K562 (cell line): ENCODE measurements around the gene MPZL3. TPM values are rescaled to one million over a fixed set of nuclear protein-coding genes. Genes with fewer than 3 reads are reported as not detected.

ENCODE experiments used
- ATAC-seq: fragments of 200-7000 bp; cut with Tn5 transposase; 3 replicates; pipeline ENCODE4 v1.9.1; 2020; ENCODE audit warnings: moderate library complexity
- BruUV-seq: library from RNA; stranded (reverse); fragments of 400-500 nt; replicated peaks from 2 replicates; lab custom pipeline; 2021; lab: Mats Ljungman, UMichigan
- CTCF ChIA-PET: fragments of 300-600 bp; formaldehyde crosslinking; extraction: SDS; loops from one replicate; lab custom pipeline; 2021; ENCODE audit warnings: low intra/inter-chr PET ratio; lab: Yijun Ruan, JAX
- POLR2A ChIA-PET: fragments of 300-600, 350-650 bp; sonication (Branson Sonifier 250); formaldehyde crosslinking; extraction: SDS; loops from one replicate; lab custom pipeline; 2021; ENCODE audit warnings: antibody characterized with exemption, inconsistent platforms; lab: Yijun Ruan, JAX
- DNase-seq, 4 experiments: peaks; one replicate each; pipeline versions ENCODE4 v3.0.0 to v3.0.0-alpha.2; 2011 to 2018; ENCODE audit warnings: low spot score in 3 of 4, mixed read lengths in 3 of 4; ENCODE audit errors: extremely low read depth in 1 of 4
- FAIRE-seq: peaks from 2 replicates; lab custom pipeline; 2011; peaks lifted over from hg19 to GRCh38; lab: Jason Lieb, UNC
- H2AFZ ChIP-seq: 2 replicates; pipeline ENCODE4 v1.6.0; 2011; ENCODE audit warnings: low read depth, low read length, control low read depth, inconsistent platforms
- H3K27ac ChIP-seq: fragments of 200-600 bp; 3 replicates; pipeline ENCODE4 v1.8.0; 2011; ENCODE audit warnings: low read depth, mild to moderate bottlenecking, control low read depth, inconsistent platforms, low read length, moderate library complexity, mixed read lengths; ENCODE audit errors: extremely low read depth
- H3K27me3 ChIP-seq, 2 experiments: fragments of 300-600 bp in 1 of 2; 2 replicates in 1 of 2; 3 replicates in 1 of 2; pipeline versions ENCODE4 v1.6.0 to v1.8.0; 2011; ENCODE audit warnings: inconsistent platforms in 2 of 2, low read length in 2 of 2, mild to moderate bottlenecking in 1 of 2, mixed read lengths in 1 of 2, moderate library complexity in 1 of 2; ENCODE audit not compliant: control insufficient read depth in 2 of 2, insufficient read depth in 2 of 2
- H3K36me3 ChIP-seq: fragments of 300-600 bp; 3 replicates; pipeline ENCODE4 v1.8.0; 2011; ENCODE audit warnings: mild to moderate bottlenecking, low read length, inconsistent platforms; ENCODE audit not compliant: control insufficient read depth, insufficient read depth
- H3K4me1 ChIP-seq, 2 experiments: fragments of 200-600 bp in 1 of 2; replicated peaks in 1 of 2; 2 replicates in 1 of 2; 3 replicates in 1 of 2; pipeline versions ENCODE4 v1.5.1 to v1.8.0; 2011; ENCODE audit warnings: inconsistent platforms in 2 of 2, low read length in 2 of 2, mild to moderate bottlenecking in 1 of 2, mixed read lengths in 1 of 2, moderate library complexity in 1 of 2; ENCODE audit not compliant: control insufficient read depth in 2 of 2, insufficient read depth in 2 of 2
- H3K4me2 ChIP-seq: 2 replicates; pipeline ENCODE4 v1.6.1; 2011; ENCODE audit warnings: low read length, control low read depth, inconsistent platforms, mixed read lengths; ENCODE audit not compliant: insufficient read depth
- H3K4me3 ChIP-seq: fragments of 200-600 bp; sonication (generic), shearing (Covaris generic); 2 replicates; pipeline ENCODE4 v1.5.1; 2016; ENCODE audit warnings: control low read depth, inconsistent platforms
- H3K79me2 ChIP-seq: fragments of 200-600 bp; 3 replicates; pipeline ENCODE4 v1.8.0; 2011; ENCODE audit warnings: low read length, inconsistent platforms; ENCODE audit not compliant: control insufficient read depth, insufficient read depth
- H3K9ac ChIP-seq, 2 experiments: 2 replicates each; pipeline versions ENCODE4 v1.6.0 to v1.6.1; 2011; ENCODE audit warnings: low read depth in 2 of 2, low read length in 2 of 2, control low read depth in 1 of 2, inconsistent platforms in 1 of 2, mild to moderate bottlenecking in 1 of 2, mixed read lengths in 1 of 2; ENCODE audit not compliant: insufficient read depth in 1 of 2
- H3K9me1 ChIP-seq: one replicate; pipeline ENCODE4 v1.6.0; 2011; ENCODE audit warnings: inconsistent platforms, mild to moderate bottlenecking, low read length, moderate library complexity; ENCODE audit not compliant: control insufficient read depth, insufficient read depth
- H3K9me3 ChIP-seq: replicated peaks from 2 replicates; pipeline ENCODE4 v1.5.1; 2011; ENCODE audit warnings: low read depth, low read length, inconsistent platforms; ENCODE audit not compliant: control insufficient read depth, insufficient read depth
- H4K20me1 ChIP-seq: replicated peaks from 2 replicates; pipeline ENCODE4 v1.6.1; 2011; ENCODE audit warnings: low read length, inconsistent platforms, mixed read lengths; ENCODE audit not compliant: control insufficient read depth, insufficient read depth
- CGGBP1 ChIP-seq: fragments of 250-450 bp; sonication (Bioruptor Pico); IDR thresholded peaks from 2 replicates; pipeline ENCODE4 v1.9.0; 2021; ENCODE audit warnings: mild to moderate bottlenecking
- CLOCK ChIP-seq: fragments of 250-450 bp; sonication (Bioruptor Pico); IDR thresholded peaks from 2 replicates; pipeline ENCODE4 v1.4.0; 2020; ENCODE audit warnings: mild to moderate bottlenecking, moderate library complexity, borderline replicate concordance
- MLLT1 ChIP-seq, 2 experiments: fragments of 450-650 bp; IDR thresholded peaks; 2 replicates each; pipeline ENCODE4 v1.6.1; 2016
- NCOR1 ChIP-seq: fragments of 450-650 bp; IDR thresholded peaks from 2 replicates; pipeline ENCODE4 v1.6.1; 2016; ENCODE audit warnings: mild to moderate bottlenecking, moderate library complexity
- NRF1 ChIP-seq, 2 experiments: fragments of 450-650 bp; IDR thresholded peaks in 1 of 2; conservative IDR thresholded peaks in 1 of 2; 2 replicates each; pipeline ENCODE4 v1.6.1; 2014; ENCODE audit warnings: mild to moderate bottlenecking in 2 of 2
- SMC3 ChIP-seq: conservative IDR thresholded peaks from 2 replicates; pipeline ENCODE4 v1.6.1; 2011; ENCODE audit warnings: low read depth, low read length, improper control_type of control experiment; ENCODE audit not compliant: insufficient read depth
- ZFX ChIP-seq: sonication (generic); formaldehyde crosslinking; IDR thresholded peaks from 2 replicates; pipeline ENCODE4 v1.8.0; 2022; ENCODE audit warnings: mild to moderate bottlenecking, missing genetic modification reagents, moderate library complexity
- in situ Hi-C: fragments of 300-500 bp; cut with MboI; formaldehyde crosslinking; loops from 4 replicates; pipeline ENCODE4 v1.15.0; 2018; ENCODE audit warnings: inconsistent platforms, mixed read lengths
- intact Hi-C: fragments of 100-400 bp; cut with micrococcal nuclease; formaldehyde crosslinking; loops from 2 replicates; pipeline ENCODE4 v1.14.2; 2022
- polyA plus RNA-seq, 8 experiments: library from polyadenylated mRNA; depleted of rRNA in 4 of 8; stranded (reverse) in 5 of 8; unstranded in 3 of 8; fragments of >200 nt; fragmentation: Nextera tagmentation in 2 of 8; fragmentation: Illumina TruSeq in 1 of 8; extraction: Ambion mirVana in 2 of 8; extraction: Trizol in 1 of 8; gene quantifications; 2 replicates each; pipeline versions ENCODE4 v1.2.1 to v1.2.3, GENCODE V29; 2011 to 2014; ENCODE audit warnings: inconsistent platforms in 1 of 8, missing spikeins in 1 of 8
- total RNA-seq, 7 experiments: library from RNA; depleted of rRNA in 6 of 7; stranded (reverse); fragments of >200 nt in 6 of 7; fragmentation: Illumina TruSeq in 2 of 7; extraction: Trizol in 2 of 7; gene quantifications; 2 replicates each; pipeline versions ENCODE4 v1.2.1 to v1.2.3, GENCODE V29; 2011 to 2021; ENCODE audit warnings: low replicate concordance in 1 of 7

MPZL3 gene
- total and polyA plus RNA-seq, 9 of the 15 experiments (the other 6 are each of a cell fraction or from before 2014, with no cell fraction given), result 0.97 to 2.9 (median 1.6) TPM

GRCh38 chr11:118231461-118231860, 20.7 kb downstream of the MPZL3 start:
- Histone ChIP-seq H3K4me2 (no peak overlapping the region), H3K79me2 (no peaks in the 10 kb centered on the region), H3K9ac (no peak overlapping the region), H3K9me1 (no peaks in the 10 kb centered on the region), H2AFZ (no peak overlapping the region), H3K36me3 (no peaks in the 10 kb centered on the region), H3K27me3 (peaks cover 4 to 7% of the 10 kb centered on the region in 2 experiments; a peak in 1 of 5 replicates), H3K9me3 (no peaks in the 10 kb centered on the region), H3K4me1 (no peaks in the 10 kb centered on the region; a peak in 1 of 5 replicates), H4K20me1 (no peaks in the 10 kb centered on the region), H3K4me3 (no peak overlapping the region), H3K27ac (no peak overlapping the region)
- DNase-seq, result no peak
- CTCF ChIA-PET, result no interaction called here
- in situ Hi-C loops, result no loop called here
- TF ChIP-seq SMC3 (no peak), CLOCK (CRISPR knock-in tag) (no peak), MLLT1 (IDR thresholded peaks at IDR 0.05) (no peak), ZFX (no peak), NRF1 (conservative IDR thresholded peaks at IDR 0.05 in 1 of 2, IDR thresholded peaks at IDR 0.05 in 1 of 2) (no peak), CGGBP1 (CRISPR knock-in tag) (no peak), NCOR1 (no peak)
- POLR2A ChIA-PET, result no interaction called here
- FAIRE-seq, result no peak
- intact Hi-C loops, result no loop called here
- ATAC-seq, result no peak
- no TSS peak for BruUV-seq
